ENCODE measurements around the gene NOP10. TPM values are rescaled to one million over a fixed set of nuclear protein-coding genes. Genes with fewer than 3 reads are reported as not detected.
A peak's percentile ranks its signal among the peaks of the same experiment; 100 is the strongest.

NOP10 gene
- 440 and 583 TPM in 2 replicates for polyA plus RNA-seq (2012; rRNA removed)
- polyA plus RNA-seq (2012; cell fraction: cytosol; rRNA removed): 418 and 454 TPM in 2 replicates
- 177 and 230 TPM in 2 replicates for polyA plus RNA-seq (2012; cell fraction: nucleus; rRNA removed)

GRCh38 chr15:34342737-34343575 lies at the start of gene NOP10, which contains the start of gene NUTM1:
NOP10 (minus strand) TSS chr15:34343136; CDS start chr15:34343073, 63 bp downstream.
NUTM1 (plus strand) TSS chr15:34343315; CDS start chr15:34343697, 382 bp downstream.
- H3K9me2 ChIP-seq: no peaks in the 10 kb centered on the region
- peak within 1 kb of the TSS; percentile 96 for H2AFZ ChIP-seq (ENCODE audit: low read depth)
- no peaks in the 10 kb centered on the region for H3K27me3 ChIP-seq (ENCODE audit: insufficient read depth)
- H3K4me1 ChIP-seq (ENCODE audit: control insufficient read depth in 1 of 2, insufficient read depth in 2 of 2, low read depth in 1 of 2, low read length in 1 of 2): peaks cover 4 to 5% of the 10 kb centered on the region in 2 experiments; a peak in 3 of 4 replicates
- peak within 1 kb of the TSS; percentile 59 to 99 for H3K4me3 ChIP-seq (ENCODE audit: low read depth in 2 of 2, low read length in 1 of 2)
- ChIA-PET POLR2A (interaction anchor here (0.9 to 1.6 kb wide), 2 partner anchors 24 to 111 kb away, joined by 3 to 16 read pairs; partner anchors contain the start of gene LPCAT4), CTCF (interaction anchor here (0.6 to 2.7 kb wide), 16 partner anchors 10 to 244 kb away, joined by 3 to 18 read pairs (median 5); partner anchors contain the start of genes GOLGA8B and LPCAT4)
- no peaks in the 10 kb centered on the region for H3K9me3 ChIP-seq
- peak; percentile 79 for DNase-seq
- peak within 1 kb of the TSS; percentile 93 for H3K9ac ChIP-seq
- H3K27ac ChIP-seq (ENCODE audit: low read depth in 2 of 2, low read length in 1 of 2): peak within 1 kb of the TSS; percentile 86 to 93
- H3K4me2 ChIP-seq: peak within 1 kb of the TSS; percentile 82
- no peaks in the 10 kb centered on the region for H4K20me1 ChIP-seq (ENCODE audit: insufficient read depth)
- H3K79me2 ChIP-seq (ENCODE audit: insufficient read depth): peaks cover 46% of the 10 kb centered on the region
- 6% methylated on average over 38 of the region's 38 CpGs for WGBS (ENCODE audit: low lambda C conversion rate)
- peaks cover 34% of the 10 kb centered on the region for H3F3A ChIP-seq (replicated peaks; ENCODE audit: insufficient read depth)
- H3K36me3 ChIP-seq (replicated peaks in 1 of 2; ENCODE audit: control insufficient read depth in 1 of 2, insufficient read depth in 2 of 2, low read length in 1 of 2): peaks cover 22 to 36% of the 10 kb centered on the region in 2 experiments
- TF ChIP-seq SMC3 (IDR thresholded peaks at IDR 0.05; ENCODE audit: low read depth, low read length) (peak; percentile 72), USF1 (IDR thresholded peaks at IDR 0.05; ENCODE audit: borderline replicate concordance, low read depth) (peak; percentile 96), SIN3A (IDR thresholded peaks at IDR 0.05; ENCODE audit: borderline replicate concordance, low read depth, low read length) (peak; percentile 87; the same call in 1 of the 2 replicates), YY1 (IDR thresholded peaks at IDR 0.05; ENCODE audit: low read depth) (no peak), NRF1 (IDR thresholded peaks at IDR 0.05; ENCODE audit: low read depth, low read length) (no peak), FOXM1 (IDR thresholded peaks at IDR 0.05; ENCODE audit: low read depth) (no peak), ELF1 (IDR thresholded peaks at IDR 0.05) (peak; percentile 87), FOSL2 (IDR thresholded peaks at IDR 0.05; ENCODE audit: borderline replicate concordance, low read depth) (no peak; the same call in 1 of the 2 replicates), USF2 (IDR thresholded peaks at IDR 0.05; ENCODE audit: borderline replicate concordance, low read depth, low read length) (peak; percentile 80), TCF12 (IDR thresholded peaks at IDR 0.05) (no peak), GABPA (IDR thresholded peaks at IDR 0.05; ENCODE audit: low read depth) (peak; percentile 93), EP300 (IDR thresholded peaks at IDR 0.05; ENCODE audit: borderline replicate concordance in 1 of 2, low read depth in 1 of 2, low read length in 1 of 2) (peak; percentile 27 to 31; a peak in 2 of 4 replicates), CHD2 (IDR thresholded peaks at IDR 0.05; ENCODE audit: low read length, partially characterized antibody) (peak; percentile 41), IRF3 (IDR thresholded peaks at IDR 0.05; ENCODE audit: low read depth, low read length) (no peak), FOXJ3 (CRISPR knock-in tag; IDR thresholded peaks at IDR 0.05) (peak; percentile 47; the same call in 1 of the 2 replicates), MXI1 (IDR thresholded peaks at IDR 0.05; ENCODE audit: low read depth, low read length) (peak; percentile 94), JUND (IDR thresholded peaks at IDR 0.05) (no peak), NFIC (IDR thresholded peaks at IDR 0.05; ENCODE audit: borderline replicate concordance) (peak; percentile 76)
- TF ChIP-seq, protein P1, sequence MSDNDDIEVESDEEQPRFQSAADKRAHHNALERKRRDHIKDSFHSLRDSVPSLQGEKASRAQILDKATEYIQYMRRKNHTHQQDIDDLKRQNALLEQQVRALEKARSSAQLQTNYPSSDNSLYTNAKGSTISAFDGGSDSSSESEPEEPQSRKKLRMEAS (IDR thresholded peaks at IDR 0.05; ENCODE audit: low read depth): peak; percentile 98
- TF ChIP-seq, protein P2, sequence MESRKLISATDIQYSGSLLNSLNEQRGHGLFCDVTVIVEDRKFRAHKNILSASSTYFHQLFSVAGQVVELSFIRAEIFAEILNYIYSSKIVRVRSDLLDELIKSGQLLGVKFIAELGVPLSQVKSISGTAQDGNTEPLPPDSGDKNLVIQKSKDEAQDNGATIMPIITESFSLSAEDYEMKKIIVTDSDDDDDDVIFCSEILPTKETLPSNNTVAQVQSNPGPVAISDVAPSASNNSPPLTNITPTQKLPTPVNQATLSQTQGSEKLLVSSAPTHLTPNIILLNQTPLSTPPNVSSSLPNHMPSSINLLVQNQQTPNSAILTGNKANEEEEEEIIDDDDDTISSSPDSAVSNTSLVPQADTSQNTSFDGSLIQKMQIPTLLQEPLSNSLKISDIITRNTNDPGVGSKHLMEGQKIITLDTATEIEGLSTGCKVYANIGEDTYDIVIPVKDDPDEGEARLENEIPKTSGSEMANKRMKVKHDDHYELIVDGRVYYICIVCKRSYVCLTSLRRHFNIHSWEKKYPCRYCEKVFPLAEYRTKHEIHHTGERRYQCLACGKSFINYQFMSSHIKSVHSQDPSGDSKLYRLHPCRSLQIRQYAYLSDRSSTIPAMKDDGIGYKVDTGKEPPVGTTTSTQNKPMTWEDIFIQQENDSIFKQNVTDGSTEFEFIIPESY (IDR thresholded peaks at IDR 0.05; ENCODE audit: borderline replicate concordance, low read depth): no peak
- TF ChIP-seq, protein P3, sequence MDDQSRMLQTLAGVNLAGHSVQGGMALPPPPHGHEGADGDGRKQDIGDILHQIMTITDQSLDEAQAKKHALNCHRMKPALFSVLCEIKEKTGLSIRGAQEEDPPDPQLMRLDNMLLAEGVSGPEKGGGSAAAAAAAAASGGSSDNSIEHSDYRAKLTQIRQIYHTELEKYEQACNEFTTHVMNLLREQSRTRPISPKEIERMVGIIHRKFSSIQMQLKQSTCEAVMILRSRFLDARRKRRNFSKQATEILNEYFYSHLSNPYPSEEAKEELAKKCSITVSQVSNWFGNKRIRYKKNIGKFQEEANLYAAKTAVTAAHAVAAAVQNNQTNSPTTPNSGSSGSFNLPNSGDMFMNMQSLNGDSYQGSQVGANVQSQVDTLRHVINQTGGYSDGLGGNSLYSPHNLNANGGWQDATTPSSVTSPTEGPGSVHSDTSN (IDR thresholded peaks at IDR 0.05): no peak
- TF ChIP-seq, protein P4, sequence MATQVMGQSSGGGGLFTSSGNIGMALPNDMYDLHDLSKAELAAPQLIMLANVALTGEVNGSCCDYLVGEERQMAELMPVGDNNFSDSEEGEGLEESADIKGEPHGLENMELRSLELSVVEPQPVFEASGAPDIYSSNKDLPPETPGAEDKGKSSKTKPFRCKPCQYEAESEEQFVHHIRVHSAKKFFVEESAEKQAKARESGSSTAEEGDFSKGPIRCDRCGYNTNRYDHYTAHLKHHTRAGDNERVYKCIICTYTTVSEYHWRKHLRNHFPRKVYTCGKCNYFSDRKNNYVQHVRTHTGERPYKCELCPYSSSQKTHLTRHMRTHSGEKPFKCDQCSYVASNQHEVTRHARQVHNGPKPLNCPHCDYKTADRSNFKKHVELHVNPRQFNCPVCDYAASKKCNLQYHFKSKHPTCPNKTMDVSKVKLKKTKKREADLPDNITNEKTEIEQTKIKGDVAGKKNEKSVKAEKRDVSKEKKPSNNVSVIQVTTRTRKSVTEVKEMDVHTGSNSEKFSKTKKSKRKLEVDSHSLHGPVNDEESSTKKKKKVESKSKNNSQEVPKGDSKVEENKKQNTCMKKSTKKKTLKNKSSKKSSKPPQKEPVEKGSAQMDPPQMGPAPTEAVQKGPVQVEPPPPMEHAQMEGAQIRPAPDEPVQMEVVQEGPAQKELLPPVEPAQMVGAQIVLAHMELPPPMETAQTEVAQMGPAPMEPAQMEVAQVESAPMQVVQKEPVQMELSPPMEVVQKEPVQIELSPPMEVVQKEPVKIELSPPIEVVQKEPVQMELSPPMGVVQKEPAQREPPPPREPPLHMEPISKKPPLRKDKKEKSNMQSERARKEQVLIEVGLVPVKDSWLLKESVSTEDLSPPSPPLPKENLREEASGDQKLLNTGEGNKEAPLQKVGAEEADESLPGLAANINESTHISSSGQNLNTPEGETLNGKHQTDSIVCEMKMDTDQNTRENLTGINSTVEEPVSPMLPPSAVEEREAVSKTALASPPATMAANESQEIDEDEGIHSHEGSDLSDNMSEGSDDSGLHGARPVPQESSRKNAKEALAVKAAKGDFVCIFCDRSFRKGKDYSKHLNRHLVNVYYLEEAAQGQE (IDR thresholded peaks at IDR 0.05; ENCODE audit: low read depth, low read length): peak; percentile 47; the same call in 1 of the 2 replicates
